ENCODE data around the gene GNB3. TPM values are rescaled to one million over a fixed set of nuclear protein-coding genes. Genes with fewer than 3 reads are reported as not detected.

Gene GNB3
- total and polyA plus RNA-seq, 9 of the 15 experiments (the other 6 are each of a cell fraction or from before 2014, with no cell fraction given): 1.4 to 5.8 (median 2.0) TPM

DNA sequence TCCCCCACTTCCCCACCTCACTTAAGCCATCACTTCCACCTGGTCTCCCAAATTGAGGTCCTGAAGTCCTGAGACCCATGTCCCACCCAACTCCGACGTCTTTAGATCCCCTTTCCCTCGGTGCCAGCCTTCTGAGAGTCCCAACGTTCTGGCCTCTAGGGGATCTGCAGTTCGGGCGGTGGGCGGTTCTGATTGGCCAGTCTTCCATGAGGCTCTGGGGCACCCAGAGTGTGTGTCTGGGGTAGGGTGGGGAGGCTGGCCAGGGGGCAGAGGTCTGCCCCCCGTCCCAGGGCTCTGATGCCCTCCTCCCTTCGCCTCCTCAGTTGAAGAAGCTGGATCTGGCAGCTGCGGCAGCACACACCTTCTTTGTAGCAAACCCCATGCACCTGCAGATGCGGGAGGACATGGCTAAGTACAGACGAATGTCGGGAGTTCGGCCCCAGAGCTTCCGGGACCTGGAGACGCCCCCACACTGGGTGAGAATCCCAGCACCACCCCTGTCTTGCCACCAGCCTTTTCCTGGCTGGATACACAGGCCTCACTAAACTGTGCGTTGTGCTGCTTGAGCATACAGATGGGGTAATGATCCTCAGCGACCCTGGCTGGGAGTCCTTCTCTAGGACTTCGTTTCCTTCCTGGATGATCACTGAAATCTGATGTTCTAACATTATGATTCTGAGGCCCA lies 11.0 kb upstream of the GNB3 start (continued):
- TF ChIP-seq ATF1 (CRISPR knock-in tag; IDR thresholded peaks at IDR 0.05) (no peak), ATF1 (tag; IDR thresholded peaks at IDR 0.05) (0 out of 2 replicates have a peak, but pooled peaks have one; percentile 8), NFIC (IDR thresholded peaks at IDR 0.05) (no peak), ZNF785 (CRISPR knock-in tag; IDR thresholded peaks at IDR 0.05) (no peak)
- TF ChIP-seq, protein P1, sequence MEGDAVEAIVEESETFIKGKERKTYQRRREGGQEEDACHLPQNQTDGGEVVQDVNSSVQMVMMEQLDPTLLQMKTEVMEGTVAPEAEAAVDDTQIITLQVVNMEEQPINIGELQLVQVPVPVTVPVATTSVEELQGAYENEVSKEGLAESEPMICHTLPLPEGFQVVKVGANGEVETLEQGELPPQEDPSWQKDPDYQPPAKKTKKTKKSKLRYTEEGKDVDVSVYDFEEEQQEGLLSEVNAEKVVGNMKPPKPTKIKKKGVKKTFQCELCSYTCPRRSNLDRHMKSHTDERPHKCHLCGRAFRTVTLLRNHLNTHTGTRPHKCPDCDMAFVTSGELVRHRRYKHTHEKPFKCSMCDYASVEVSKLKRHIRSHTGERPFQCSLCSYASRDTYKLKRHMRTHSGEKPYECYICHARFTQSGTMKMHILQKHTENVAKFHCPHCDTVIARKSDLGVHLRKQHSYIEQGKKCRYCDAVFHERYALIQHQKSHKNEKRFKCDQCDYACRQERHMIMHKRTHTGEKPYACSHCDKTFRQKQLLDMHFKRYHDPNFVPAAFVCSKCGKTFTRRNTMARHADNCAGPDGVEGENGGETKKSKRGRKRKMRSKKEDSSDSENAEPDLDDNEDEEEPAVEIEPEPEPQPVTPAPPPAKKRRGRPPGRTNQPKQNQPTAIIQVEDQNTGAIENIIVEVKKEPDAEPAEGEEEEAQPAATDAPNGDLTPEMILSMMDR (IDR thresholded peaks at IDR 0.05 in 2 of 3, conservative IDR thresholded peaks at IDR 0.05 in 1 of 3; ENCODE audit: insufficient read depth in 2 of 3, low read depth in 1 of 3, low read length in 3 of 3): 0 out of 6 replicates have a peak, but pooled peaks of 1 of the 3 experiments have one; percentile 20

DNA sequence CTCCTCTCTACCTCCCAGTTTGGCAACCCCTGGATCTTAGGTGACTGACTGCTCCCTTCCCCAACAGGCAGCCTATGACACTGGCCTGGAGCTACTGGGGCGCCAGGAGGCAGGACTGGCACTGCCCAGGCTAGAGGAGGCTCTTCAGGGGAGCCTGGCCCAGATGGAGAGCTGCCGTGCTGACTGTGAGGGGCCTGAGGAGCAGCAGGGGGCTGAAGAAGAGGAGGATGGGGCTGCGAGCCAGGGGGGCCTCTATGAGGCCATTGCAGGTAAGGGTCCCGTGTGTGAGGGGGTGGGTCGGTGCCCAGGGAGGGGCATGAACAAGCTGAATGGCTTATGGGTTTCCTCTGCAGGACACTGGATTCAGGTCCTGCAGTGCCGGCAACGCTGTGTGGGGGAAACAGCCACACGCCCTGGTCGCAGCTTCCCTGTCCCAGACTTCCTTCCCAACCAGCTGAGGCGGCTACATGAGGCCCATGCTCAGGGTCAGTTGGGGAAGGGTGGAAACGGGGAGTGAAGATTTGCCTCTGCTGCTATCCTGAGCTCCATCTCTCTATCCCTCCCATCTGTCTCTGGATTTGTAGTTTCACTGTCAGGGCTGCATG lies 10.3 kb upstream of the GNB3 start:
- Histone ChIP-seq H3K4me3 (no peak overlapping the region), H3K9ac (ENCODE audit: insufficient read depth in 1 of 2, low read depth in 2 of 2, low read length in 2 of 2) (peak overlapping the region in 1 of 2 experiments; percentile 30; a peak in 1 of 4 replicates), H3K27me3 (ENCODE audit: control insufficient read depth in 2 of 2, insufficient read depth in 2 of 2, low read length in 2 of 2) (no peaks in the 10 kb centered on the region), H3K9me3 (replicated peaks; ENCODE audit: control insufficient read depth, insufficient read depth, low read depth, low read length) (no peaks in the 10 kb centered on the region), H3K36me3 (ENCODE audit: control insufficient read depth, insufficient read depth, low read length) (peaks cover 40% of the 10 kb centered on the region; the same call in 1 of the 3 replicates), H3K79me2 (ENCODE audit: control insufficient read depth, insufficient read depth, low read length) (peaks cover 24% of the 10 kb centered on the region), H4K20me1 (replicated peaks; ENCODE audit: control insufficient read depth, insufficient read depth, low read length) (no peaks in the 10 kb centered on the region), H3K9me1 (ENCODE audit: control insufficient read depth, insufficient read depth, low read length) (no peaks in the 10 kb centered on the region), H2AFZ (ENCODE audit: low read depth, low read length) (no peak overlapping the region), H3K4me2 (ENCODE audit: insufficient read depth, low read length) (0 out of 2 replicates have a peak overlapping the region, but pooled peaks have one; percentile 87), H3K4me1 (replicated peaks in 1 of 2; ENCODE audit: control insufficient read depth in 2 of 2, insufficient read depth in 2 of 2, low read length in 2 of 2) (peaks cover 11 to 48% of the 10 kb centered on the region in 2 experiments; a peak in 4 of 5 replicates), H3K27ac (ENCODE audit: extremely low read depth, low read depth, low read length) (no peak overlapping the region)
- in situ Hi-C loops (cut with MboI) (no loop called here), intact Hi-C loops (cut with micrococcal nuclease) (no loop called here)
- ChIA-PET CTCF (ENCODE audit: low intra/inter-chr PET ratio) (no interaction called here), POLR2A (interaction anchor here (0.6 to 3.2 kb wide), 4 partner anchors 9 to 37 kb away, joined by 3 to 13 read pairs (median 4); no protein-coding TSS in a partner anchor)
- BruUV-seq (replicated peaks): no TSS peak
- no peak for FAIRE-seq
- DNase-seq (ENCODE audit: extremely low read depth in 1 of 4, low spot score in 3 of 4): no peak
- no peak for ATAC-seq
- 87% methylated on average over 6 of the region's 11 CpGs for WGBS (ENCODE audit: insufficient coverage, low coverage, missing lambda C conversion rate)
- no peak for TF ChIP-seq ARID1B (IDR thresholded peaks at IDR 0.05)
- no peak for TF ChIP-seq COPS2 (conservative IDR thresholded peaks at IDR 0.05)
- TF ChIP-seq, protein P2, sequence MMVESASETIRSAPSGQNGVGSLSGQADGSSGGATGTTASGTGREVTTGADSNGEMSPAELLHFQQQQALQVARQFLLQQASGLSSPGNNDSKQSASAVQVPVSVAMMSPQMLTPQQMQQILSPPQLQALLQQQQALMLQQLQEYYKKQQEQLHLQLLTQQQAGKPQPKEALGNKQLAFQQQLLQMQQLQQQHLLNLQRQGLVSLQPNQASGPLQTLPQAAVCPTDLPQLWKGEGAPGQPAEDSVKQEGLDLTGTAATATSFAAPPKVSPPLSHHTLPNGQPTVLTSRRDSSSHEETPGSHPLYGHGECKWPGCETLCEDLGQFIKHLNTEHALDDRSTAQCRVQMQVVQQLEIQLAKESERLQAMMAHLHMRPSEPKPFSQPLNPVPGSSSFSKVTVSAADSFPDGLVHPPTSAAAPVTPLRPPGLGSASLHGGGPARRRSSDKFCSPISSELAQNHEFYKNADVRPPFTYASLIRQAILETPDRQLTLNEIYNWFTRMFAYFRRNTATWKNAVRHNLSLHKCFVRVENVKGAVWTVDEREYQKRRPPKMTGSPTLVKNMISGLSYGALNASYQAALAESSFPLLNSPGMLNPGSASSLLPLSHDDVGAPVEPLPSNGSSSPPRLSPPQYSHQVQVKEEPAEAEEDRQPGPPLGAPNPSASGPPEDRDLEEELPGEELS (CRISPR knock-in tag; IDR thresholded peaks at IDR 0.05; ENCODE audit: borderline replicate concordance): no peak
- no peak for TF ChIP-seq RUNX1 (IDR thresholded peaks at IDR 0.05; ENCODE audit: low read depth)
- TF ChIP-seq, protein P3, sequence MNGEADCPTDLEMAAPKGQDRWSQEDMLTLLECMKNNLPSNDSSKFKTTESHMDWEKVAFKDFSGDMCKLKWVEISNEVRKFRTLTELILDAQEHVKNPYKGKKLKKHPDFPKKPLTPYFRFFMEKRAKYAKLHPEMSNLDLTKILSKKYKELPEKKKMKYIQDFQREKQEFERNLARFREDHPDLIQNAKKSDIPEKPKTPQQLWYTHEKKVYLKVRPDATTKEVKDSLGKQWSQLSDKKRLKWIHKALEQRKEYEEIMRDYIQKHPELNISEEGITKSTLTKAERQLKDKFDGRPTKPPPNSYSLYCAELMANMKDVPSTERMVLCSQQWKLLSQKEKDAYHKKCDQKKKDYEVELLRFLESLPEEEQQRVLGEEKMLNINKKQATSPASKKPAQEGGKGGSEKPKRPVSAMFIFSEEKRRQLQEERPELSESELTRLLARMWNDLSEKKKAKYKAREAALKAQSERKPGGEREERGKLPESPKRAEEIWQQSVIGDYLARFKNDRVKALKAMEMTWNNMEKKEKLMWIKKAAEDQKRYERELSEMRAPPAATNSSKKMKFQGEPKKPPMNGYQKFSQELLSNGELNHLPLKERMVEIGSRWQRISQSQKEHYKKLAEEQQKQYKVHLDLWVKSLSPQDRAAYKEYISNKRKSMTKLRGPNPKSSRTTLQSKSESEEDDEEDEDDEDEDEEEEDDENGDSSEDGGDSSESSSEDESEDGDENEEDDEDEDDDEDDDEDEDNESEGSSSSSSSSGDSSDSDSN (IDR thresholded peaks at IDR 0.05; ENCODE audit: borderline replicate concordance in 1 of 2, low read depth in 2 of 2, low read length in 2 of 2): no peak
- TF ChIP-seq, protein P4, sequence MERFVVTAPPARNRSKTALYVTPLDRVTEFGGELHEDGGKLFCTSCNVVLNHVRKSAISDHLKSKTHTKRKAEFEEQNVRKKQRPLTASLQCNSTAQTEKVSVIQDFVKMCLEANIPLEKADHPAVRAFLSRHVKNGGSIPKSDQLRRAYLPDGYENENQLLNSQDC (CRISPR knock-in tag; IDR thresholded peaks at IDR 0.05): no peak
- no peak for TF ChIP-seq HSF4 (CRISPR knock-in tag; IDR thresholded peaks at IDR 0.05; ENCODE audit: borderline replicate concordance)

Data from K562 (cell line).